Measurements from ENCODE around the gene IGF2BP3.

Gene IGF2BP3

DNA sequence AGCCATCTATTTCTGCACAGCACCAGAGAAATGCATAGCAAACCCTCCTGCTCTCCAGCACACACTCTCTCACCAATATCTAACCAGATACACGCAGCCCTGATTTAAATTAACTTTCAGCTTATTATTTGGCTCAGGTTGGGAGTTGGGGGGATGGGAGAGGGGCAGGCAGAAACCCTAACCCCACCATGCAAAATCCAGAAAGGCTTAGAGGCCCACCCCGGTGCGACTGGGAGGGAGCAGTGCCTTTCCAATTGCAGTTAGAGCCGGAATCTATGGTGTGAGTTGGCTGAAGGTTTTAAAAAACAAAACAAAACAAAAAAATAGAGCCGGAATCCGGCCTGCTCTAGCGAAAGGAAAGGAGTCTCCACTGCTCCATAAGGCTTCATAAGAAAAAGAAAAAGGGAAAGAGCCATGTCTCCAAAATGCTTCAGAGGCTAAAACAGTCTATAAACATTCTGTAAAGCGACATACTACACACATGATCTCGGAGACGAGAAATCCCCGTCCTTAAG lies 2.9 kb downstream of the IGF2BP3 start:
- no peak for DNase-seq (ENCODE audit: low read depth in 2 of 2)
- peak overlapping the region; percentile 82 to 91 for H3K4me3 ChIP-seq (replicated peaks in 1 of 2; ENCODE audit: low read depth in 2 of 2, low read length in 2 of 2)
- TF ChIP-seq, protein P1, sequence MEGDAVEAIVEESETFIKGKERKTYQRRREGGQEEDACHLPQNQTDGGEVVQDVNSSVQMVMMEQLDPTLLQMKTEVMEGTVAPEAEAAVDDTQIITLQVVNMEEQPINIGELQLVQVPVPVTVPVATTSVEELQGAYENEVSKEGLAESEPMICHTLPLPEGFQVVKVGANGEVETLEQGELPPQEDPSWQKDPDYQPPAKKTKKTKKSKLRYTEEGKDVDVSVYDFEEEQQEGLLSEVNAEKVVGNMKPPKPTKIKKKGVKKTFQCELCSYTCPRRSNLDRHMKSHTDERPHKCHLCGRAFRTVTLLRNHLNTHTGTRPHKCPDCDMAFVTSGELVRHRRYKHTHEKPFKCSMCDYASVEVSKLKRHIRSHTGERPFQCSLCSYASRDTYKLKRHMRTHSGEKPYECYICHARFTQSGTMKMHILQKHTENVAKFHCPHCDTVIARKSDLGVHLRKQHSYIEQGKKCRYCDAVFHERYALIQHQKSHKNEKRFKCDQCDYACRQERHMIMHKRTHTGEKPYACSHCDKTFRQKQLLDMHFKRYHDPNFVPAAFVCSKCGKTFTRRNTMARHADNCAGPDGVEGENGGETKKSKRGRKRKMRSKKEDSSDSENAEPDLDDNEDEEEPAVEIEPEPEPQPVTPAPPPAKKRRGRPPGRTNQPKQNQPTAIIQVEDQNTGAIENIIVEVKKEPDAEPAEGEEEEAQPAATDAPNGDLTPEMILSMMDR (IDR thresholded peaks at IDR 0.05; ENCODE audit: low read depth, low read length), result no peak

- DNase-seq (ENCODE audit: low read depth in 2 of 2), result peak; percentile 72
- H3K4me3 ChIP-seq (replicated peaks in 1 of 2; ENCODE audit: low read depth in 2 of 2, low read length in 2 of 2), result no peak overlapping the region
Observed at GRCh38 chr7:23462846-23463245, 7.4 kb downstream of the IGF2BP3 start.

GRCh38 chr7:23458044-23458443 lies 12.2 kb downstream of the IGF2BP3 start:
- TF ChIP-seq, protein P1 (IDR thresholded peaks at IDR 0.05; ENCODE audit: low read depth, low read length), result no peak
- no peak overlapping the region for H3K4me3 ChIP-seq (replicated peaks in 1 of 2; ENCODE audit: low read depth in 2 of 2, low read length in 2 of 2)
- DNase-seq (ENCODE audit: low read depth in 2 of 2), result no peak

More at GRCh38 chr7:23462846-23463245, 7.4 kb downstream of the IGF2BP3 start:
- TF ChIP-seq, protein P1 (IDR thresholded peaks at IDR 0.05; ENCODE audit: low read depth, low read length), result peak; percentile 34

DNA sequence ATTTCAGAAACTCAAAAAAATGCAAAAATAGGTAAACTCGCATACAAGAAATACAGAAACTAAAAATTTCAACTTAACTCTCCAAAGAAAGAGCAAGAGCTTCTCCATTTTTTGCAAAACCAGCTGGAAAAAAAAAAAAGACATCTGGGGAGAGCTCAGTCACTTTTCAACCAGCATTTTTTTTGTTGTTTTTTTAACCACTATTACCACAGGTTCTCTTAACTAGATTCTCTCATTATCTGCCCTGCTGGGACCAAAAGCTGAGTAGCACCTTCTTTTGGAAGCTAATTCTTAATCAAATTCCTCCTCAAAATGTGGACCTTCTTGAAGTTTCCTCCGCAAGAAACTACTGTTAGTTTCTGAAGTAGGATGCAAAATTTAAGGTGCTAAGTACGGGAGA lies 14.2 kb downstream of the IGF2BP3 start:
- DNase-seq (ENCODE audit: low read depth in 2 of 2), result no peak
- TF ChIP-seq, protein P1 (IDR thresholded peaks at IDR 0.05; ENCODE audit: low read depth, low read length), result no peak
- no peak overlapping the region for H3K4me3 ChIP-seq (replicated peaks in 1 of 2; ENCODE audit: low read depth in 2 of 2, low read length in 2 of 2)

- DNase-seq (ENCODE audit: low read depth in 2 of 2), result no peak
- TF ChIP-seq, protein P1 (IDR thresholded peaks at IDR 0.05; ENCODE audit: low read depth, low read length), result no peak
- H3K4me3 ChIP-seq (replicated peaks in 1 of 2; ENCODE audit: low read depth in 2 of 2, low read length in 2 of 2), result no peak overlapping the region
Observed at GRCh38 chr7:23454881-23455526, 15.3 kb downstream of the IGF2BP3 start.

DNA sequence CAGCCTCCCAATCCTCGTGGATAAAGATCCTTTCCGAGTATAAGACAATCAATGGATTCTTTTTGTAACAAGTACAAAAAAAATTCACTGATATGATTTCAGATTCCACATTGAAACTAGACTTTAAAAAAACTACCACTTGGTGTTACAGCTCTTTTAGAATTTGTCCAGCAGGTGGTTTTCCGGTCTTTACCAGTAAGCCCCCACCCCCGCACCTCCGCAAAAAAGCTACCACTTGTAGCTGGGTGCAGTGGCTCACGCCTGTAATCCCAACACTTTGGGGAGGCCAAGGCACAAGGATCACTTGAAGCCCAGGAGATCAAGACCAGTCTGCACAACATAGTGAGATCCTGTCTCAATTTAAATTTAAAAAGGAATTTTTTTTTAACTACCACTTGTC lies 19.8 kb downstream of the IGF2BP3 start:
- TF ChIP-seq, protein P1 (IDR thresholded peaks at IDR 0.05; ENCODE audit: low read depth, low read length), result no peak

More for the DNA sequence above, 19.8 kb downstream of the IGF2BP3 start:
- DNase-seq (ENCODE audit: low read depth in 2 of 2), result no peak
- no peak overlapping the region for H3K4me3 ChIP-seq (replicated peaks in 1 of 2; ENCODE audit: low read depth in 2 of 2, low read length in 2 of 2)
